ENCODE data around the gene CTAGE9. TPM values are rescaled to one million over a fixed set of nuclear protein-coding genes. Genes with fewer than 3 reads are reported as not detected.
A peak's percentile ranks its signal among the peaks of the same experiment; 100 is the strongest.

The CTAGE9 gene
- total RNA-seq, 2 donors from 2014 or later, result not detected

DNA sequence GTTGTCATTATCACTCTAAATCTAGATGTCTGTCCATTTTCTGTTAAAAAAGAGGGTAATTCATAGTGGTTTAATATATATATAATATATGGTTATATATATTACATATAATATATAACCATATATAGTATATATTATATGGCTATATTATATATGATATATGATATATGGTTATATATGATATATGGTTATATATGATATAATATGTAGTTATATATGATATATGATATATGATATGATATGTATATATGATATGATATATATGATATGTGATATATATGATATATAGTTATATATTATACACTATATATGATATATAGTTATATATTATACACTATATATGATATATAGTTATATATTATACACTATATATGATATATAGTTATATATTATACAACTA lies 18.2 kb downstream of the CTAGE9 start:
- Mint-ChIP-seq H3K36me3 (no peaks in the 10 kb centered on the region), H3K27ac (no peak overlapping the region), H3K9me3 (no peaks in the 10 kb centered on the region)
- ATAC-seq (no peak), DNase-seq (ENCODE audit: low spot score in 2 of 2) (no peak)

DNA sequence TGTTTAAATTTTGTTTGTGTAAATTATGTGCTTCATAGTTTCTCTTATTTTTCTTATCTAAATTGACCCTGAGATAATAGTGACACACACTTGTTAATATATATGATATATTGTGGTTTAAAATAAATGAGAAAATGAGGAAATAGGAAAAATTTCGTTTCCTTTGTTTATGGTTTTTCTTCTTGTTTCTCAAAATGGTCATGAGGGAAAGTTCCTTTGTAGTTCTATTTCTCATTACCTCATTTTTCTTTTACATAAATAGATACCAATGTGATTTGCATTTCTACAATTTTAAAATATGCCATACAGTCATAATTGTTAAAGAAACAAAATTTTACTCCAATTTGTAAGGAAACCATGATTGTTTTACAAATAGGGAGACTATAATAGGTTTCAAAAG lies 18.8 kb downstream of the CTAGE9 start:
- no peaks in the 10 kb centered on the region for H3K36me3 Mint-ChIP-seq
- H3K27ac Mint-ChIP-seq, result no peak overlapping the region
- H3K9me3 Mint-ChIP-seq, result no peaks in the 10 kb centered on the region
- no peak for ATAC-seq
- DNase-seq (ENCODE audit: low spot score in 2 of 2), result no peak

DNA sequence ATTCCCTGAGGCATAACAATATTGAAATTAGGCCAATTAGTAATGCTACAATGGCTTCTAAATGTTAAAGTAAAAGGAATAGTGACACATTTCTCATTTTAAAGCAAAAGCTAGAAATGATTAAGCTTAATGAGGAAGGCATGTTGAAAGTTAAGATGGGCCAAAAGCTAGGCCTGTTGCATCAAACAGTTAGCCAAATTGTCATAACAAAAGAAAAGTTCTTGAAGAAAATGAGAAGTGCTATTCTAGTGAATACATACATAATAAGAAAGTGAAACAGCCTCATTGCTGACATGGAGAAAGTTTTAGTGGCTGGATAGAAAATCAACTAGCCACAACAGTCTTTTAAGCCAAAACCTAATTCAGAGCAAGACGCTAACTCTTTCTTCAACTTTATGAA lies 22.5 kb downstream of the CTAGE9 start:
- Mint-ChIP-seq H3K9me3 (no peaks in the 10 kb centered on the region), H3K36me3 (no peaks in the 10 kb centered on the region), H3K27ac (no peak overlapping the region)
- ATAC-seq (peak; percentile 36 to 86), DNase-seq (ENCODE audit: low spot score in 2 of 2) (no peak)

DNA sequence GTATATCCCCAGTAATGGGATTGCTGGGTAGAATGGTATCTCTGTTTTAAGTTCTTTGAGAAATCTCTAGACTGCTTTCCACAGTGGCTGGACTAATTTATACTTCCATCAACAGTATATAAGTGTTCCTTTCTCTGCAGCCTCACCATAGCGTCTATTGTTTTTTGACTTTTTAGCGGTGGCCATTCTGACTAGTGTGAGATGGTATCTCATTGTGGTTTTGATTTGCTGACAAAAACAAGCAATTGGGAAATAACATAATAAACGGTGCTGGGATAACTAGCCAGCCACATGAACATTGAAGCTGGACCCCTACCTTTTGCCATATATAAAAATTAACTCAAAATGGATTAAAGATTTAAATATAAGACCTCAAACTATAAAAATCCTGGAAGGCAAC lies 23.8 kb downstream of the CTAGE9 start:
- ATAC-seq (no peak), DNase-seq (ENCODE audit: low spot score in 2 of 2) (no peak)
- H3K9me3 Mint-ChIP-seq, result no peaks in the 10 kb centered on the region
- no peak overlapping the region for H3K27ac Mint-ChIP-seq
- no peaks in the 10 kb centered on the region for H3K36me3 Mint-ChIP-seq

DNA sequence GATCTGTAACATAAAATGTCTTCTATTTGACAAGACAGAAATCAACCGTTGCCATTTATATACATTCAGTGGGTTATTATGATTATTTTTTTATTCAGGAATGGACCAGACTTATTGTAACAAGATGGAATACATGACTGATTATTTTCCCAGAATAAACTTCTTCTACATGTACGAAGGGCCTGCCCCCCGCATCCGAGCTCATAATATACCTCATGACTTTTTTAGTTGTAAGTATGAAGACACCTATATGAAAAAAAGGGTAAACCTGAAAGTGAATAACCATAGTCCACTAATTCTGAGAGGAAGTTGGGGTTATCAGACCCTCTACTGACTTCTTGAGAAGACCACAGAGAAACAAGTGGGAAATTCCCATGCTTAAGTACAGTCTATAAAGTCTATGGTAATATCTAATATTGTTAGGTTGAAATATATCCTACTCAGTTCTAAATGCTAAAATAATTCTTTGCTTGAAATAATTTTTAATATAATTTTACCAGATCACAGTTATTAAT lies 25.5 kb downstream of the CTAGE9 start:
- Mint-ChIP-seq H3K27ac (no peak overlapping the region), H3K9me3 (no peaks in the 10 kb centered on the region), H3K36me3 (no peaks in the 10 kb centered on the region)
- ATAC-seq (peak; percentile 11 to 68), DNase-seq (ENCODE audit: low spot score in 2 of 2) (no peak)

DNA sequence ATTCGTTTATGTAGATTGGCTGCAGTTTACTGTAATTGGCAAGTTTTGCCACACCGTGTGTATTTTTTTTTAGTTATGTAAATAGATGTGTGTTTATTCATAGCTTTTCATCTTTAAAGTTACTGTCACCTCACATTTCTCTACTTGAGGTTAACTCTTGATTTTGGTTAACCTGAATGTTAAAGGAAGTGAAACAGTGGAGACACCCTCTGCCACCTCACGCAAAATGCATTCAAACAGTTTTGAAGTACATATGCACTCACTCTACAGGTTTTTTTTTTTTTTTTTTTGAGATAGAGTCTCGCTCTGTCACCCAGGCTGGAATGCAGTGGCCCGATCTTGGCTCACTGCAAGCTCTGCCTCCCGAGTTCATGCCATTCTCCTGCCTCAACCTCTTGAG lies 27.3 kb downstream of the CTAGE9 start:
- no peaks in the 10 kb centered on the region for H3K36me3 Mint-ChIP-seq
- no peak for DNase-seq (ENCODE audit: low spot score in 2 of 2)
- peak in 1 of 2 donors; percentile 55 for ATAC-seq
- no peak overlapping the region for H3K27ac Mint-ChIP-seq
- no peaks in the 10 kb centered on the region for H3K9me3 Mint-ChIP-seq

DNA sequence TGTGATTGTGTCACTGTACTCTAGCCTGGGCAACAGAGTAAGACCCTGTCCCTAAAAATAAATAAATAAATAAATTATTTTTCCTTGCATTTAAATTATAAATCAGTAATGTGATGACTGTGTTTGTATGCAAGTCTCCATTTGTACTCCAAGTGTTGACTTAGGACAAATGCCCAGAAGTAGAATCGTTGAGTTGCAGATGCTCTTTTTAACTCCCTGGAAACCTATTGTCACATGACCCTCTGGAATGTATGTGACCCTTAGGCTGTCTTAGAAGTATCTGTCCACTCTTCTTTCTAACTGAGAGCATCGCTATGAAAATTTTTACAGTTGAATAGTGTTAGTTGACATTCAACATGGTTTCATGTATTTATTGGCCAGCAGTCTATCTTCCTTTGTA lies 28.4 kb downstream of the CTAGE9 start:
- Mint-ChIP-seq H3K9me3 (no peaks in the 10 kb centered on the region), H3K27ac (no peak overlapping the region), H3K36me3 (no peaks in the 10 kb centered on the region)
- ATAC-seq, result no peak
- no peak for DNase-seq (ENCODE audit: low spot score in 2 of 2)

DNA sequence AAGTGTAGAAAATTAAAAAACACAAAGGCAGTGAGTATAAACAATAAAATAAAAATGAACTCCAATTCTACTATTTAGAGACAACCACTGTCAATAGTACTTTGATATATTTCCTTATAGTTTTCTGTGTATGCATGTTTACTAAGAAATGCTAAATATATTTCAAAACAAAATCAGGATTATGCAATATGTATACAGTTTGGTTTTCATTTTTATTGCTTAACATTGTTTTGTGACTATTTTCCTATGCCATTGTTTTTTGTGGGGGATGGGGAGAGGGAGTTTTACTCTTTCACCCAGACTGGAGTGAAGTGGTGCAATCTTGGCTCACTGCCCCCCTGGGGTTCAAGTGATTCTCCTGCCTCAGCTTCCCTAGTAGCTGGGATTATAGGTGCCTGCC lies 29.2 kb downstream of the CTAGE9 start:
- H3K9me3 Mint-ChIP-seq, result no peaks in the 10 kb centered on the region
- no peak overlapping the region for H3K27ac Mint-ChIP-seq
- ATAC-seq (no peak), DNase-seq (ENCODE audit: low spot score in 2 of 2) (no peak)
- no peaks in the 10 kb centered on the region for H3K36me3 Mint-ChIP-seq

DNA sequence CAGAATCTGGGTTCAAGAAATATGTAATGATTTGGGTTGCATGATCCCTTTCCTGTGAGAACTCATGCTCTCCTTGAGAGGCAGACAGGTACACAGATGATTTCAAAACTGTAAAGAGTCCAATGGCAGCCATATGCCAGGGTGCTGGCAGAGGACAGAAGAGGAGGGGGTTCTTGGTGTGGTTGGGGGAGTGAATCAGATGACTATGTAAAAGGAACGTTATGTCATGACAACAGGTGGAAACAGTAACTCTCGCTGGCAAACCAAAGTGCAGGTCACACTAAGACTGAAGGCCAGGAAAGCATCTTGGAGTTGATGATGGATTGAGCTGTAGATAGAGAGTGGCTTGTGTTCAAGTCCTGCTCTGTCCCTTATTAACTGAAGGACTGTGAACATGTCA lies 29.9 kb downstream of the CTAGE9 start:
- Mint-ChIP-seq H3K9me3 (no peaks in the 10 kb centered on the region), H3K36me3 (no peaks in the 10 kb centered on the region), H3K27ac (no peak overlapping the region)
- ATAC-seq (no peak), DNase-seq (ENCODE audit: low spot score in 2 of 2) (no peak)

DNA sequence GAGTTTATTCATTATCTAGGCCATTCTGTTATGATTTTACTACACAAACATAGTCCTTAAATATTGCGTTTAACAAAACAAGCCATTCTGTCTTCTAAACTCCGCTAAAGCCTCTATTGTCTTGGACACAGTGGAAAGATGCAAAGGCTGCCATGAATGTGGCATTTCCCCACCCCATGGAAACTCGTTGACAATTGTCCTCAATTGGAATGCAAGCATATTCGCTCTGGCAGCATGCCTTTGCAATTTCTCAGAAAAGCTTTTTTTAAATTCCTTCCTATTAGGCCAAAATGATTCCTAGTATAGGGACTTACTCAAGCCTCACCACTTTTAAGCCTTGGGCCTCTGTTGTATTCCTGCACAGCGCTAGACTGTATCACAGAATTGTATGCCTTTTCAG lies 32.4 kb downstream of the CTAGE9 start:
- H3K27ac Mint-ChIP-seq, result no peak overlapping the region
- no peak for ATAC-seq
- no peaks in the 10 kb centered on the region for H3K36me3 Mint-ChIP-seq

DNA sequence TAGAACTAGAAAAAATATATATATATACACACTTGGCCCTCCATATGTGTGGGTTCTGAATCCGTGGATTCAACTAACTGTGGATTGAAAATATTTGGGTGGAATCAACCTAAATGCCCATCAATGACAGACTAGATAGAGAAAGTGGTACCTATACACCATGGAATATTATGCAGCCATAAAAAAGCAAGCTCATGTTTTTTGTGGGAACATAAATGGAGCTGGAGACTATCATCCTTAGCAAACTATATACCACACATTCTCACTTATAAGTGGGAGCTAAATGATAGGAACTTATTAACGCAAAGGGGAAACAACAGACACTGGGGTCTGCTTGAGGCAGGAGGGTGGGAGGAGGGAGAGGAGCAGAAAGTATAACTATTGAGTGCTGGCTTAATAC lies 37.6 kb downstream of the CTAGE9 start:
- DNase-seq (ENCODE audit: low spot score in 2 of 2) (no peak), ATAC-seq (no peak)
- no peak overlapping the region for H3K27ac Mint-ChIP-seq
- no peaks in the 10 kb centered on the region for H3K9me3 Mint-ChIP-seq
- no peaks in the 10 kb centered on the region for H3K36me3 Mint-ChIP-seq

More for the DNA sequence above, 32.4 kb downstream of the CTAGE9 start:
- H3K9me3 Mint-ChIP-seq, result no peaks in the 10 kb centered on the region
- DNase-seq (ENCODE audit: low spot score in 2 of 2), result no peak

DNA sequence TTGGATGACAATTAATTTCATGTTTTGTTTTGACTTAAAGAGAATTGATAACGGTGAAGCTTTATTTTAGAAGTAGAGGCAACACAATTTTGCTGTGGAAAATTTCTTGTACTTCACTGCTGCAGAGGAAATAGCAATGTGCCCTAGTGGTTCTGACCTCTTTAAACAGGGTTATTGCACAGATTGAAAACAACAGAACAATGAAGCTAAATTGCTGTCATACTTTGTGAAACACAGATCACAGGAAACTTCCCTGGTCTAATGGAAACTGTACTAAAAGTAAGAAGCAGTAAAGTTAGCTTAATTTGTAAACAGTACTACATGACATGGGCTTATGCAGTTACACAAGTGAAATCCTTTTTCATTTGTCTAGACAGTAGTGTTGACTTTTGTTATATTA lies 40.9 kb downstream of the CTAGE9 start:
- Mint-ChIP-seq H3K9me3 (no peaks in the 10 kb centered on the region), H3K27ac (no peak overlapping the region), H3K36me3 (no peaks in the 10 kb centered on the region)
- DNase-seq (ENCODE audit: low spot score in 2 of 2) (no peak), ATAC-seq (no peak)

DNA sequence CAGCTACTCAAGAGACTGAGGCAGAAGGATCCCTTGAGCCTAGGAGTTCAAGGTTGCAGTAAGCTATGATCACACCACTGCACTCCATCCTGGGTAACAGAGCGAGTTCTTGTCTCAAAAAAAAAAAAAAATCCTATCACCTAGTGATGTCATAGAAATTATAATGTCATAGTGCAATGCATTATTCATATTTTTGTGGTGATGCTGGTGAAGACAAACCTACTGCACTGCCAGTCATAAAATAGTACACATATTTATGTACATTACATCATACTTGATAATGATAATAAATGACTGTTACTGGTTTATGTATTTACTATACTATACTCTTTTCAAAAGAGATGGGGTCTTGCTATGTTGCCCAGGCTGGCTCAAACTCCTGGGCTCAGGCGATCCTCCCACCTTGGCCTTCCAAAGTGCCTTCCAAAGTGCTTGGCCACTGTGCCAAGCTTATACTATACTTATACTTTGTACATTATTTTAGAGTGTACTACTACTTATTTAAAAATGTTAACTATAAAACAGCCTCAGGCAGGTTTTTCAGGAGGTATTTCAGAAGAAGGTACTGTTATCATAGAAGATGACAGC lies 47.1 kb downstream of the CTAGE9 start:
- Mint-ChIP-seq H3K9me3 (no peaks in the 10 kb centered on the region), H3K36me3 (no peaks in the 10 kb centered on the region), H3K27ac (no peak overlapping the region)
- ATAC-seq, result no peak
- DNase-seq (ENCODE audit: low spot score in 2 of 2), result no peak

DNA sequence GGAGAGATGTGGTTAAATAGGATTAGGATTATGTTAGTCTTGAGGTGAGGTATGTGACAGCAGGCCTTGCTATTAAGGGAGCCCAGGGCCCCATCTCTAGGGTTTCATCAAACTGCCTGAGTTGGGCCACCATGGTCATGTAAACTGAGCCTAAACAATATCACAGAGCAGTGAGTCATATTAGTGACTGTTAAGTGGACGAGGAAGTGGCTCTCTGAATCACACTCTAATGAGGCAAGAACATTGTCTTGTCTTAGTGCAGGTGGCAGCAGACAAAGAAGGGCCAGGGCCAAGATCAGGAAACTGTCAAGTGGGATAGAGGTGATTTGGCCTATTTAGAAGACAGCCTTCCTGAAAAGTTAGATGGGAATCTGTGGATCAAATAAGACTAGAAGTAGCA lies 50.6 kb downstream of the CTAGE9 start:
- DNase-seq (ENCODE audit: low spot score in 2 of 2) (no peak), ATAC-seq (no peak)
- Mint-ChIP-seq H3K36me3 (no peaks in the 10 kb centered on the region), H3K27ac (no peak overlapping the region), H3K9me3 (no peaks in the 10 kb centered on the region)

Other genes with a start within 250 kb of the CTAGE9 start
- not detected for gene ARG1, start 137.8 kb downstream of the CTAGE9 start, total RNA-seq
- 10 to 100 TPM; 22.8 to 24.3 TPM for gene MED23, start 82.8 kb downstream of the CTAGE9 start, total RNA-seq
- gene ENPP3, start 73.7 kb downstream of the CTAGE9 start, total RNA-seq, result 1 to 10 TPM in 1 of 2 donors, under 1 TPM in 1; 0.18 to 1.4 TPM
- not detected for gene OR2A4, start 9.6 kb downstream of the CTAGE9 start, total RNA-seq
- under 1 TPM; 0.35 to 0.36 TPM for gene ENPP1, start 97.0 kb upstream of the CTAGE9 start, total RNA-seq
- gene CCN2, start 240.4 kb upstream of the CTAGE9 start, total RNA-seq, result not detected

Measured in activated naive CD4-positive, alpha-beta T cell treated with anti-CD3 and anti-CD28 coated beads, Interleukin-2, amount 50 U/mL, for 72 hours (primary cell).